ENCODE results near the gene TMPRSS11F. TPM values are rescaled to one million over a fixed set of nuclear protein-coding genes. Genes with fewer than 3 reads are reported as not detected.
A peak's percentile ranks its signal among the peaks of the same experiment; 100 is the strongest.
"Not testable (repeated sequence)": the region's sequence is repeated elsewhere in the genome, so short reads cannot be mapped to it uniquely, and the experiment has no call there.

The TMPRSS11F gene
- not detected for polyA plus RNA-seq
- long read RNA-seq, donor 1: 0 reads
- long read RNA-seq, donor 2: 0 reads
- long read RNA-seq, donor 3: 0 reads
- long read RNA-seq, donor 4: 0 reads
- long read RNA-seq, donor 5: 0 reads
- long read RNA-seq, donor 6: 0 reads
- long read RNA-seq, donor 7: 0 reads
- long read RNA-seq, donor 8: 0 reads
- long read RNA-seq, donor 9: 0 reads
- long read RNA-seq, donor 10: 0 reads

GRCh38 chr4:68129793-68130192 lies at the start of gene TMPRSS11F:
Gene TMPRSS11F, minus strand, starts transcription at chr4:68129869. Its CDS starts 49 bp downstream, at chr4:68129820.
- no peaks in the 10 kb centered on the region for H3K36me3 ChIP-seq (ENCODE audit: control insufficient read depth in 3 of 3, insufficient read depth in 2 of 3, low read depth in 1 of 3, low read length in 3 of 3)
- FAIRE-seq (no peak), DNase-seq (peak in 1 of 2 donors; percentile 0)
- no peaks in the 10 kb centered on the region for H3K4me1 ChIP-seq (ENCODE audit: control insufficient read depth in 3 of 3, insufficient read depth in 2 of 3, low read depth in 1 of 3, low read length in 2 of 3)
- H3K4me3 ChIP-seq (ENCODE audit: low read depth in 1 of 3, low read length in 3 of 3): no peak within 1 kb of the TSS
- 36 to 39% (median 37%) methylated on average over 3 of the region's 3 CpGs for WGBS, 3 donors
- no peak within 1 kb of the TSS for H3K27ac ChIP-seq (ENCODE audit: low read depth in 1 of 3, low read length in 2 of 3)
- H3K9me3 ChIP-seq (ENCODE audit: control insufficient read depth in 2 of 2, insufficient read depth in 1 of 2, low read depth in 1 of 2, low read length in 1 of 2): no peaks in the 10 kb centered on the region
- H3K27me3 ChIP-seq (ENCODE audit: control insufficient read depth in 3 of 3, insufficient read depth in 3 of 3, low read length in 3 of 3): no peaks in the 10 kb centered on the region

GRCh38 chr4:68176904-68177303 lies 47.2 kb upstream of the TMPRSS11F start:
- FAIRE-seq (no peak), DNase-seq (no peak)
- Histone ChIP-seq H3K9me3 (ENCODE audit: control insufficient read depth in 2 of 2, insufficient read depth in 1 of 2, low read depth in 1 of 2, low read length in 1 of 2) (peaks cover 0 to 11% of the 10 kb centered on the region in 2 donors), H3K4me3 (ENCODE audit: low read depth in 1 of 3, low read length in 3 of 3) (no peak overlapping the region), H3K27me3 (ENCODE audit: control insufficient read depth in 3 of 3, insufficient read depth in 3 of 3, low read length in 3 of 3) (no peaks in the 10 kb centered on the region), H3K36me3 (ENCODE audit: control insufficient read depth in 3 of 3, insufficient read depth in 2 of 3, low read depth in 1 of 3, low read length in 3 of 3) (no peaks in the 10 kb centered on the region), H3K27ac (ENCODE audit: low read depth in 1 of 3, low read length in 2 of 3) (no peak overlapping the region), H3K4me1 (ENCODE audit: control insufficient read depth in 3 of 3, insufficient read depth in 2 of 3, low read depth in 1 of 3, low read length in 2 of 3) (no peaks in the 10 kb centered on the region)
- WGBS, 3 donors: 40 to 43% (median 41%) methylated on average over 2 of the region's 2 CpGs

GRCh38 chr4:68176500-68176899 lies 46.8 kb upstream of the TMPRSS11F start:
- H3K36me3 ChIP-seq (ENCODE audit: control insufficient read depth in 3 of 3, insufficient read depth in 2 of 3, low read depth in 1 of 3, low read length in 3 of 3): no peaks in the 10 kb centered on the region
- H3K27me3 ChIP-seq (ENCODE audit: control insufficient read depth in 3 of 3, insufficient read depth in 3 of 3, low read length in 3 of 3): no peaks in the 10 kb centered on the region
- H3K9me3 ChIP-seq (ENCODE audit: control insufficient read depth in 2 of 2, insufficient read depth in 1 of 2, low read depth in 1 of 2, low read length in 1 of 2): peaks cover 0 to 11% of the 10 kb centered on the region in 2 donors
- 17 to 46% (median 34%) methylated on average over 1 of the region's 1 CpG for WGBS, 3 donors
- no peak for FAIRE-seq
- no peak overlapping the region for H3K4me3 ChIP-seq (ENCODE audit: low read depth in 1 of 3, low read length in 3 of 3)
- no peaks in the 10 kb centered on the region for H3K4me1 ChIP-seq (ENCODE audit: control insufficient read depth in 3 of 3, insufficient read depth in 2 of 3, low read depth in 1 of 3, low read length in 2 of 3)
- no peak for DNase-seq
- no peak overlapping the region for H3K27ac ChIP-seq (ENCODE audit: low read depth in 1 of 3, low read length in 2 of 3)

GRCh38 chr4:68175562-68176155 lies 46.0 kb upstream of the TMPRSS11F start:
- DNase-seq (peak; percentile 45 to 72), FAIRE-seq (peak; percentile 71)

GRCh38 chr4:68174389-68174788 lies 44.7 kb upstream of the TMPRSS11F start:
- H3K9me3 ChIP-seq (ENCODE audit: control insufficient read depth in 2 of 2, insufficient read depth in 1 of 2, low read depth in 1 of 2, low read length in 1 of 2): peaks cover 0 to 11% of the 10 kb centered on the region in 2 donors
- not testable (repeated sequence) for H3K4me1 ChIP-seq (ENCODE audit: control insufficient read depth in 3 of 3, insufficient read depth in 2 of 3, low read depth in 1 of 3, low read length in 2 of 3); H3K4me3 ChIP-seq (ENCODE audit: low read depth in 1 of 3, low read length in 3 of 3); H3K27ac ChIP-seq (ENCODE audit: low read depth in 1 of 3, low read length in 2 of 3); H3K36me3 ChIP-seq (ENCODE audit: control insufficient read depth in 3 of 3, insufficient read depth in 2 of 3, low read depth in 1 of 3, low read length in 3 of 3); DNase-seq; H3K27me3 ChIP-seq (ENCODE audit: control insufficient read depth in 3 of 3, insufficient read depth in 3 of 3, low read length in 3 of 3); FAIRE-seq
- 77 to 80% (median 79%) methylated on average over 2 of the region's 2 CpGs for WGBS, 3 donors

More at GRCh38 chr4:68175562-68176155, 46.0 kb upstream of the TMPRSS11F start:
- Histone ChIP-seq H3K27ac (ENCODE audit: low read depth in 1 of 3, low read length in 2 of 3) (no peak overlapping the region), H3K9me3 (ENCODE audit: control insufficient read depth in 2 of 2, insufficient read depth in 1 of 2, low read depth in 1 of 2, low read length in 1 of 2) (peaks cover 0 to 11% of the 10 kb centered on the region in 2 donors), H3K4me3 (ENCODE audit: low read depth in 1 of 3, low read length in 3 of 3) (no peak overlapping the region), H3K36me3 (ENCODE audit: control insufficient read depth in 3 of 3, insufficient read depth in 2 of 3, low read depth in 1 of 3, low read length in 3 of 3) (no peaks in the 10 kb centered on the region), H3K27me3 (ENCODE audit: control insufficient read depth in 3 of 3, insufficient read depth in 3 of 3, low read length in 3 of 3) (no peaks in the 10 kb centered on the region), H3K4me1 (ENCODE audit: control insufficient read depth in 3 of 3, insufficient read depth in 2 of 3, low read depth in 1 of 3, low read length in 2 of 3) (no peaks in the 10 kb centered on the region)
- WGBS, 3 donors: 39 to 42% (median 40%) methylated on average over 6 of the region's 6 CpGs

- WGBS, 3 donors: 77 to 84% (median 84%) methylated on average over 6 of the region's 6 CpGs
- H3K36me3 ChIP-seq (ENCODE audit: control insufficient read depth in 3 of 3, insufficient read depth in 2 of 3, low read depth in 1 of 3, low read length in 3 of 3); DNase-seq; H3K27me3 ChIP-seq (ENCODE audit: control insufficient read depth in 3 of 3, insufficient read depth in 3 of 3, low read length in 3 of 3); H3K4me1 ChIP-seq (ENCODE audit: control insufficient read depth in 3 of 3, insufficient read depth in 2 of 3, low read depth in 1 of 3, low read length in 2 of 3); H3K4me3 ChIP-seq (ENCODE audit: low read depth in 1 of 3, low read length in 3 of 3); H3K27ac ChIP-seq (ENCODE audit: low read depth in 1 of 3, low read length in 2 of 3); FAIRE-seq: not testable (repeated sequence)
- H3K9me3 ChIP-seq (ENCODE audit: control insufficient read depth in 2 of 2, insufficient read depth in 1 of 2, low read depth in 1 of 2, low read length in 1 of 2): peaks cover 0 to 11% of the 10 kb centered on the region in 2 donors
These were observed 42.5 kb upstream of the TMPRSS11F start for GRCh38 chr4:68172147-68172546.

DNA sequence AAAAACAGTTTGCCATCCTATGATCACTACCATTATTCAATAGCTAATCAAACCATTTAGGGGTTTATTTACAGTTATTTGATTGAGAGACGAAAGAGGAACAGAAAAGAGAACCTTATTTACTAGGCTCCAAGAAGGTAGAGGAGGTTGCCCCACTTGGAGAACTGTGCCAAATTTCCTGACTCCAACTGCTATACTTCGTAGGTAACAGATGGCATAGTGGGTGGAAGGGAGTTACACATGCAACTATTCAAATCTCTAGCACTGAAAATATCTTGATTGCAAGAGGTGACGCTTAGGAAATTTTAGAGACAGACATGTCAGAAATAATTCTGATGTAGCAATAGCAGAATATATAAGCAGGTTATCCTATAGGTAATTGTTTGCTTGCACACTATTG lies 38.0 kb upstream of the TMPRSS11F start:
- no peaks in the 10 kb centered on the region for H3K36me3 ChIP-seq (ENCODE audit: control insufficient read depth in 3 of 3, insufficient read depth in 2 of 3, low read depth in 1 of 3, low read length in 3 of 3)
- H3K27ac ChIP-seq (ENCODE audit: low read depth in 1 of 3, low read length in 2 of 3): no peak overlapping the region
- no peaks in the 10 kb centered on the region for H3K27me3 ChIP-seq (ENCODE audit: control insufficient read depth in 3 of 3, insufficient read depth in 3 of 3, low read length in 3 of 3)
- DNase-seq (no peak), FAIRE-seq (no peak)
- H3K4me1 ChIP-seq (ENCODE audit: control insufficient read depth in 3 of 3, insufficient read depth in 2 of 3, low read depth in 1 of 3, low read length in 2 of 3): no peaks in the 10 kb centered on the region
- no peak overlapping the region for H3K4me3 ChIP-seq (ENCODE audit: low read depth in 1 of 3, low read length in 3 of 3)
- H3K9me3 ChIP-seq (ENCODE audit: control insufficient read depth in 2 of 2, insufficient read depth in 1 of 2, low read depth in 1 of 2, low read length in 1 of 2): no peaks in the 10 kb centered on the region
- WGBS, 3 donors: 86 to 88% (median 87%) methylated on average over 3 of the region's 3 CpGs

DNA sequence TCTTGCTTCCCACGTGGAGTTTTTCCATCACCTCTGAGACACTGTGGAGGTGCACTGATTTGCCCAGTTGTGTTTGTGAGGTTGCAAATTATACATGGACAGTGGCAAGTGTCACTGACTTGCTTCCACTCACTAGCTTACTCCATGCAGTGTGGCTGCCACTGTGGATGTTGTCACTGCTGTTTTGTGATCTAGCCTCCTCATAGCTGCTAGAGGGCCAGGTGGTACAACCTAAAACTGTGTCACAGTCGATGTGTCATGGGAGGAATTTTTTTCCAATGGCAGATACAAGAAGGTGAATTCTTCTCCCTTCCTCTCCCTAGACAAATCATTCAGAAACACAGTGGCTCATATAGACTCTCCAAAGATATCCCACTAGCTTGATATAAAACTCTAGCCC lies 37.5 kb upstream of the TMPRSS11F start:
- 43 to 64% (median 61%) methylated on average over 2 of the region's 2 CpGs for WGBS, 3 donors
- Histone ChIP-seq H3K36me3 (ENCODE audit: control insufficient read depth in 3 of 3, insufficient read depth in 2 of 3, low read depth in 1 of 3, low read length in 3 of 3) (no peaks in the 10 kb centered on the region), H3K4me3 (ENCODE audit: low read depth in 1 of 3, low read length in 3 of 3) (no peak overlapping the region), H3K27ac (ENCODE audit: low read depth in 1 of 3, low read length in 2 of 3) (no peak overlapping the region), H3K4me1 (ENCODE audit: control insufficient read depth in 3 of 3, insufficient read depth in 2 of 3, low read depth in 1 of 3, low read length in 2 of 3) (no peaks in the 10 kb centered on the region), H3K9me3 (ENCODE audit: control insufficient read depth in 2 of 2, insufficient read depth in 1 of 2, low read depth in 1 of 2, low read length in 1 of 2) (no peaks in the 10 kb centered on the region), H3K27me3 (ENCODE audit: control insufficient read depth in 3 of 3, insufficient read depth in 3 of 3, low read length in 3 of 3) (no peaks in the 10 kb centered on the region)
- DNase-seq (no peak), FAIRE-seq (no peak)

GRCh38 chr4:68163754-68164153 lies 34.1 kb upstream of the TMPRSS11F start:
- H3K4me1 ChIP-seq (ENCODE audit: control insufficient read depth in 3 of 3, insufficient read depth in 2 of 3, low read depth in 1 of 3, low read length in 2 of 3): no peaks in the 10 kb centered on the region
- H3K27ac ChIP-seq (ENCODE audit: low read depth in 1 of 3, low read length in 2 of 3): no peak overlapping the region
- WGBS, 3 donors: 83 to 94% (median 90%) methylated on average over 1 of the region's 1 CpG
- no peaks in the 10 kb centered on the region for H3K9me3 ChIP-seq (ENCODE audit: control insufficient read depth in 2 of 2, insufficient read depth in 1 of 2, low read depth in 1 of 2, low read length in 1 of 2)
- H3K4me3 ChIP-seq (ENCODE audit: low read depth in 1 of 3, low read length in 3 of 3): no peak overlapping the region
- H3K27me3 ChIP-seq (ENCODE audit: control insufficient read depth in 3 of 3, insufficient read depth in 3 of 3, low read length in 3 of 3): no peaks in the 10 kb centered on the region
- H3K36me3 ChIP-seq (ENCODE audit: control insufficient read depth in 3 of 3, insufficient read depth in 2 of 3, low read depth in 1 of 3, low read length in 3 of 3): no peaks in the 10 kb centered on the region
- DNase-seq: no peak
- no peak for FAIRE-seq
